ENCODE data around the gene KANK4.

DNA sequence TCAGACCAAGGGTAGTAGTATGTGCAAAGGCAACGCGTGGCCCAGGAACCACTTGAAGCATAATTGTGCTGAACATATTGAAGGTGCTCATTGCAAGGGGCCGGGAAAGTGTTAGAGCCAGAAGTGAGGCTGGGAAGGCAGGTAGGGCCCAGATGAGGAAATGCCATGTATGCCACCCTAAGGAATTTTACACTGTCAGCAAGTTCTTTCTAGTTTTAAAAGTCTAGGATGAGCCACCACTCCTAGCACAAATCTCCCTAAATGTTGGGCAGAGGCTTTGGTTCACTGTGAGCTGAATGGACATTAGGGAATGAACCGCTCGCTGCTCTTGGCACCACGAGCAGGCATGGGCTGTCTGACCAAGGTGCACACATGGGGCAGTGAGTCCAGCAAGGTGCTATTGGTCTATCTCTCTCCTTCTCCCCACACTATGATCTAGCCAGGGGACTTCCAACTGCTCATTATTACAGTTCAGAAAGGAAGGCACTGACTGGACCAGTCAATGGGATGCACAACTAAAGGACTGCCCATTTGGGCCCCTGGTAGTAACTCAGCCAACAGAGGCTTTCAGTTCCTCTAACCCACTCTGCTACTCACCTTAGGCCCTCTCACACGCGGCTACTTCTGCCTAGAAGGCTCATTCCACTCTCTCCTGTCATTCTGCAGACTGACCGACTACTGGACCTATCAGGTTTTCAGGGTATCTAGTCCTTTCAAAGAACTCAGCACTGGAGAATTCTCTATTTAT, 2.0 kb downstream of the KANK4 start:
- TF ChIP-seq, protein P1, sequence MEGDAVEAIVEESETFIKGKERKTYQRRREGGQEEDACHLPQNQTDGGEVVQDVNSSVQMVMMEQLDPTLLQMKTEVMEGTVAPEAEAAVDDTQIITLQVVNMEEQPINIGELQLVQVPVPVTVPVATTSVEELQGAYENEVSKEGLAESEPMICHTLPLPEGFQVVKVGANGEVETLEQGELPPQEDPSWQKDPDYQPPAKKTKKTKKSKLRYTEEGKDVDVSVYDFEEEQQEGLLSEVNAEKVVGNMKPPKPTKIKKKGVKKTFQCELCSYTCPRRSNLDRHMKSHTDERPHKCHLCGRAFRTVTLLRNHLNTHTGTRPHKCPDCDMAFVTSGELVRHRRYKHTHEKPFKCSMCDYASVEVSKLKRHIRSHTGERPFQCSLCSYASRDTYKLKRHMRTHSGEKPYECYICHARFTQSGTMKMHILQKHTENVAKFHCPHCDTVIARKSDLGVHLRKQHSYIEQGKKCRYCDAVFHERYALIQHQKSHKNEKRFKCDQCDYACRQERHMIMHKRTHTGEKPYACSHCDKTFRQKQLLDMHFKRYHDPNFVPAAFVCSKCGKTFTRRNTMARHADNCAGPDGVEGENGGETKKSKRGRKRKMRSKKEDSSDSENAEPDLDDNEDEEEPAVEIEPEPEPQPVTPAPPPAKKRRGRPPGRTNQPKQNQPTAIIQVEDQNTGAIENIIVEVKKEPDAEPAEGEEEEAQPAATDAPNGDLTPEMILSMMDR (conservative IDR thresholded peaks at IDR 0.05 in 1 of 2, IDR thresholded peaks at IDR 0.05 in 1 of 2; ENCODE audit: low read depth in 1 of 2, low read length in 2 of 2) = no peak
- TF ChIP-seq EZH2 (IDR thresholded peaks at IDR 0.05; ENCODE audit: low read length, missing control alignments) = no peak

Data from fibroblast of lung (primary cell).